DND-41 (cell line): ENCODE results near the gene GPR132.
"Not testable (repeated sequence)": the region's sequence is repeated elsewhere in the genome, so short reads cannot be mapped to it uniquely, and the experiment has no call there.

Experiments used
- CTCF ChIP-seq: IDR thresholded peaks from 2 replicates; pipeline ENCODE4 v1.5.1; 2012; ENCODE audit warnings: borderline replicate concordance, low read length, moderate library complexity, mild to moderate bottlenecking; ENCODE audit not compliant: poor library complexity, severe bottlenecking; ENCODE audit errors: extremely low read depth
- EZH2 ChIP-seq: IDR thresholded peaks from 3 replicates; pipeline ENCODE4 v1.6.1; 2012; ENCODE audit warnings: borderline replicate concordance, low read depth, mild to moderate bottlenecking, moderate library complexity, low read length, inconsistent platforms; ENCODE audit not compliant: severe bottlenecking

- not testable (repeated sequence) for TF ChIP-seq EZH2, CTCF
Observed at GRCh38 chr14:105081473-105081872, 16.2 kb upstream of the GPR132 start.
